Hepatocyte (in vitro differentiated cells): ENCODE data around the gene ATXN10.

ENCODE experiments used
- EZH2phosphoT487 ChIP-seq: fragments of 200-600 bp; sonication (generic); IDR thresholded peaks from one replicate; pipeline ENCODE4 v1.6.1; 2018; ENCODE audit warnings: antibody characterized with exemption, mild to moderate bottlenecking, low read depth, moderate library complexity; ENCODE audit not compliant: unreplicated experiment, severe bottlenecking
- TF ChIP-seq, protein P1 (sequence below): fragments of 200-600 bp; sonication (generic); IDR thresholded peaks from 2 replicates; pipeline ENCODE4 v1.5.1; 2016; ENCODE audit warnings: antibody characterized with exemption, mild to moderate bottlenecking; ENCODE audit not compliant: poor library complexity

DNA sequence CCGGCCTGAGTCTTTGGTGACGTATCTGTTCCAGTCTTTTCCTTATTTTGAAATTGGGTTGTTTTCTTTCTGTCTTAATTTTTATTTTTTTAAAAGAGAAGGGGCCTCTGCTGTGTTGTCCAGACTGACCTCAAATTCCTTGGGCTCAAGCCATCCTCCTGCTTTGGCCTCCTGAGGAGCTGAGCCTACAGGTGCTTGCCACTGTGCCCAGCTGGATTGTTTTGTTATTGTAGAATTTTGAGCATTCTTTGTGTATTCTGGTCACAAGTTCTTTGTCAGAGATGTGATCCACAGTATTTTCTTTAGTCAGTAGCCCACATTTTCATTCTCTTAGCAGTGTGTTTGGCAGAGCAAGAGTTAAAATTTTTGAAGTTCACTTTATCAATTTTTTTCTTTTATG lies 100.1 kb downstream of the ATXN10 start:
- TF ChIP-seq, protein P1, sequence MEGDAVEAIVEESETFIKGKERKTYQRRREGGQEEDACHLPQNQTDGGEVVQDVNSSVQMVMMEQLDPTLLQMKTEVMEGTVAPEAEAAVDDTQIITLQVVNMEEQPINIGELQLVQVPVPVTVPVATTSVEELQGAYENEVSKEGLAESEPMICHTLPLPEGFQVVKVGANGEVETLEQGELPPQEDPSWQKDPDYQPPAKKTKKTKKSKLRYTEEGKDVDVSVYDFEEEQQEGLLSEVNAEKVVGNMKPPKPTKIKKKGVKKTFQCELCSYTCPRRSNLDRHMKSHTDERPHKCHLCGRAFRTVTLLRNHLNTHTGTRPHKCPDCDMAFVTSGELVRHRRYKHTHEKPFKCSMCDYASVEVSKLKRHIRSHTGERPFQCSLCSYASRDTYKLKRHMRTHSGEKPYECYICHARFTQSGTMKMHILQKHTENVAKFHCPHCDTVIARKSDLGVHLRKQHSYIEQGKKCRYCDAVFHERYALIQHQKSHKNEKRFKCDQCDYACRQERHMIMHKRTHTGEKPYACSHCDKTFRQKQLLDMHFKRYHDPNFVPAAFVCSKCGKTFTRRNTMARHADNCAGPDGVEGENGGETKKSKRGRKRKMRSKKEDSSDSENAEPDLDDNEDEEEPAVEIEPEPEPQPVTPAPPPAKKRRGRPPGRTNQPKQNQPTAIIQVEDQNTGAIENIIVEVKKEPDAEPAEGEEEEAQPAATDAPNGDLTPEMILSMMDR, result no peak
- no peak for TF ChIP-seq EZH2phosphoT487
